Osteoblast (primary cell): Measurements from ENCODE around the gene FBXO7. TPM values are rescaled to one million over a fixed set of nuclear protein-coding genes. Genes with fewer than 3 reads are reported as not detected.

Experiments
- DNase-seq: peaks from one replicate; pipeline ENCODE4 v3.0.0; 2011; ENCODE audit warnings: low spot score, mixed read lengths; ENCODE audit not compliant: insufficient read length; ENCODE audit errors: missing footprints
- H2AFZ ChIP-seq: 2 replicates; pipeline ENCODE4 v1.6.0; 2011; ENCODE audit warnings: mild to moderate bottlenecking, low read length
- H3K27ac ChIP-seq: 2 replicates; pipeline ENCODE4 v1.5.1; 2011; ENCODE audit warnings: mild to moderate bottlenecking, low read depth, low read length, moderate library complexity
- H3K27me3 ChIP-seq: 2 replicates; pipeline ENCODE4 v1.6.0; 2012; ENCODE audit warnings: mild to moderate bottlenecking, control low read depth, inconsistent platforms, low read length, moderate library complexity; ENCODE audit not compliant: insufficient read depth
- H3K36me3 ChIP-seq: 2 replicates; pipeline ENCODE4 v1.5.1; 2011; ENCODE audit warnings: mild to moderate bottlenecking, low read length, control low read depth, moderate library complexity; ENCODE audit not compliant: insufficient read depth
- H3K4me1 ChIP-seq: 2 replicates; pipeline ENCODE4 v1.5.1; 2011; ENCODE audit warnings: mild to moderate bottlenecking, low read length, control low read depth, moderate library complexity; ENCODE audit not compliant: insufficient read depth
- H3K4me2 ChIP-seq: 2 replicates; pipeline ENCODE4 v1.6.0; 2011; ENCODE audit warnings: mild to moderate bottlenecking, low read length; ENCODE audit not compliant: insufficient read depth
- H3K4me3 ChIP-seq: fragments of 200-600 bp; sonication (generic); 3 replicates; pipeline ENCODE4 v1.5.1; 2012; ENCODE audit warnings: mild to moderate bottlenecking, low read length, inconsistent platforms; ENCODE audit not compliant: insufficient read depth
- H3K79me2 ChIP-seq: 2 replicates; pipeline ENCODE4 v1.6.0; 2012; ENCODE audit warnings: mild to moderate bottlenecking, low read length, control low read depth, inconsistent platforms; ENCODE audit not compliant: insufficient read depth
- H3K9me3 ChIP-seq: 2 replicates; pipeline ENCODE4 v1.5.1; 2011; ENCODE audit warnings: low read depth, low read length, control low read depth
- H4K20me1 ChIP-seq: 2 replicates; pipeline ENCODE4 v1.6.0; 2012; ENCODE audit warnings: mild to moderate bottlenecking, low read length, control low read depth; ENCODE audit not compliant: insufficient read depth
- CTCF ChIP-seq: IDR thresholded peaks from 2 replicates; pipeline ENCODE4 v1.5.1; 2011; ENCODE audit warnings: mild to moderate bottlenecking, low read depth, low read length, moderate library complexity; ENCODE audit errors: extremely low read depth
- total RNA-seq: library from RNA; depleted of rRNA; stranded (reverse); fragments of >200 nt; gene quantifications from 2 replicates; pipeline ENCODE4 v1.2.3, GENCODE V29; 2012

The FBXO7 gene
- total RNA-seq, 1 donor: 80.0 TPM

- Histone ChIP-seq H3K79me2 (no peaks in the 10 kb centered on the region), H3K27ac (peak overlapping the region; percentile 54), H3K9me3 (no peaks in the 10 kb centered on the region), H3K4me2 (peak overlapping the region; percentile 5), H3K4me1 (peaks cover 41% of the 10 kb centered on the region), H3K36me3 (no peaks in the 10 kb centered on the region), H4K20me1 (no peaks in the 10 kb centered on the region), H3K27me3 (no peaks in the 10 kb centered on the region), H2AFZ (peak overlapping the region; percentile 12), H3K4me3 (no peak overlapping the region)
- DNase-seq: peak; percentile 97
- TF ChIP-seq CTCF: no peak
Observed at GRCh38 chr22:32531931-32532819, 57.6 kb downstream of the FBXO7 start.

- no peaks in the 10 kb centered on the region for H3K79me2 ChIP-seq
- H3K27ac ChIP-seq: peak overlapping the region; percentile 68
- no peak overlapping the region for H3K4me3 ChIP-seq
- DNase-seq: no peak
- H3K36me3 ChIP-seq: no peaks in the 10 kb centered on the region
- peak overlapping the region; percentile 12 for H2AFZ ChIP-seq
- TF ChIP-seq CTCF: no peak
- peaks cover 41% of the 10 kb centered on the region for H3K4me1 ChIP-seq
- peak overlapping the region; percentile 5 for H3K4me2 ChIP-seq
- H3K27me3 ChIP-seq: no peaks in the 10 kb centered on the region
- H3K9me3 ChIP-seq: no peaks in the 10 kb centered on the region
- H4K20me1 ChIP-seq: no peaks in the 10 kb centered on the region
Observed at GRCh38 chr22:32532820-32533128, 58.2 kb downstream of the FBXO7 start.

- Histone ChIP-seq H3K27me3 (no peaks in the 10 kb centered on the region), H3K4me3 (no peak overlapping the region), H3K79me2 (no peaks in the 10 kb centered on the region), H4K20me1 (no peaks in the 10 kb centered on the region), H3K27ac (peak overlapping the region; percentile 68), H2AFZ (peak overlapping the region; percentile 82), H3K9me3 (no peaks in the 10 kb centered on the region), H3K4me2 (peak overlapping the region; percentile 40), H3K4me1 (peaks cover 41% of the 10 kb centered on the region), H3K36me3 (no peaks in the 10 kb centered on the region)
- peak; percentile 68 for DNase-seq
- no peak for TF ChIP-seq CTCF
Observed at GRCh38 chr22:32533265-32534111, 58.9 kb downstream of the FBXO7 start.
